ENCODE data around the gene OAF.
A peak's percentile ranks its signal among the peaks of the same experiment; 100 is the strongest.

Gene OAF

GRCh38 chr11:120184371-120184945 lies 26.4 kb upstream of the OAF start:
- DNase-seq, result peak; percentile 45

DNA sequence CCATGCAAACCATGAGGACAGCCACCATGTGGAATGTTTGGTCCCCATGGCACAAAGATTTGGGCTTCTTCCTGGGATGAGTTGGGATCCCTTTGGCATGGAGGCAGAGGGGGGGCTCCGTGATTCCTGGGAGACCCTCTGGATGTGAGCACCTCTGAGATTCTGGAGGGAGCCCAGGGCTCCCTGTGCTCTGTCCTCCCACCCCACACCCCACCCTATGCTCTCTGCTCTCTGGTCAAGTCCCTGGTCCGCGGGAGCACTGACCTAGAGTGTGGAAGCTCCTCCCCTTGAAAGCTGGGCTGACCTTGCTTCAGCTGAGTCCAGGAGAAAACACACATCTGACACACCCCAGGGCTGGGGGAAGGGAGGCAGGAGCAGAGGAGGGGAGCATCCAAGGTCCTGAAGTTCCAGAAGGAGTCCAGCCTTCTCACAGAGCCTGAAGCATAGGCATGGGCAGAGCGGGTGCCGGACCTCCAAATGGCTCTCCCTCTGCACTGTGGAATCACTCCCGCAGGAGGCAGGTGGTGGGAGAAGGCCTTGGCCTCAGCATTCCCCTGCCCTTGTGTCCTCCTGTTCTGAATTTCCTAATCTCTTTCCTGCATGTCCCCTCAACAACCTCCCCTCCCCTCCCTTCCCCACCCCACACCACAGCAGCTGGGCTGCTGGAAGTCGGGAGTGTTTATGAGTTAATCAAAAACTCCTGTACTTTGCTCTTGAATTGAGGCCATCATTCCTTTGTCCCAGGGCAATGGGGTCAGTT lies 25.7 kb upstream of the OAF start:
- DNase-seq, result peak; percentile 71

DNA sequence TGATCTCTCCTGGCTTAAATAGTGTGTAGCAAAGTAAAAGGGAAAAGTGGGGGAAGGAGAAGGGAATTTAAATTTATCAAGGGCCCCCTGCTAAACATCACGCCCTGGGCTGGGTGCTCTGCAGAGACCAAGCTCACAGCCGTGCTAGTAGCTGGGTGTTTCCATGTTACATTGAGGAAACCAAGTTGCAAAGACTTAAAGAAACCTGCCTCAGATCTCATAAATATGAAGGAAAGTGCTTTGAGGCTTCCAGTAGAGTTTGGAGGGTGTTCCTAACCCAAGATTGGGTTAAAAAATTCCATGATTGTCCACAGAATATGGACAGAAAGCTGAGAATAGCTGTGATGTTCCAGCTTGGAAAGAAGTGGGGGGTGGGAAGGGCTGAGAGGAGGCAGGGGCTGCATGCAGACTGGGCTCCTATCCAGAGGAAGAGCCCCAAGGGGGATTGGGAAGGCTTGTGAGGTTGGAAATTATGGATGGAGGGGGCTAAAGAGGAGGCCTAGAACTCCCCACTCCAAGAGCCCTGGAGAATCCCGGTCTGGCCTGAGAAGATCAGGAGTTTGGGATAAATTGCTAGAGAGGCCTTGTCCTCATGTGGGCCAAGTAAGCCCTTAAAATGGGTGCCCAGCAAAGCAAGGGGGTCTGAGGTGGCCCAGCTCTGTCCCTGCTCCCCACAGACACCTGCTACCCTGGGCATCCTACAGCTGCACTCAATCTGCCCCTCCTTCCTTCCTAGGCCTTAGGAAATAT lies 25.0 kb upstream of the OAF start:
- peak; percentile 23 for DNase-seq

GRCh38 chr11:120186456-120186773 lies 24.4 kb upstream of the OAF start:
- no peak for DNase-seq

DNA sequence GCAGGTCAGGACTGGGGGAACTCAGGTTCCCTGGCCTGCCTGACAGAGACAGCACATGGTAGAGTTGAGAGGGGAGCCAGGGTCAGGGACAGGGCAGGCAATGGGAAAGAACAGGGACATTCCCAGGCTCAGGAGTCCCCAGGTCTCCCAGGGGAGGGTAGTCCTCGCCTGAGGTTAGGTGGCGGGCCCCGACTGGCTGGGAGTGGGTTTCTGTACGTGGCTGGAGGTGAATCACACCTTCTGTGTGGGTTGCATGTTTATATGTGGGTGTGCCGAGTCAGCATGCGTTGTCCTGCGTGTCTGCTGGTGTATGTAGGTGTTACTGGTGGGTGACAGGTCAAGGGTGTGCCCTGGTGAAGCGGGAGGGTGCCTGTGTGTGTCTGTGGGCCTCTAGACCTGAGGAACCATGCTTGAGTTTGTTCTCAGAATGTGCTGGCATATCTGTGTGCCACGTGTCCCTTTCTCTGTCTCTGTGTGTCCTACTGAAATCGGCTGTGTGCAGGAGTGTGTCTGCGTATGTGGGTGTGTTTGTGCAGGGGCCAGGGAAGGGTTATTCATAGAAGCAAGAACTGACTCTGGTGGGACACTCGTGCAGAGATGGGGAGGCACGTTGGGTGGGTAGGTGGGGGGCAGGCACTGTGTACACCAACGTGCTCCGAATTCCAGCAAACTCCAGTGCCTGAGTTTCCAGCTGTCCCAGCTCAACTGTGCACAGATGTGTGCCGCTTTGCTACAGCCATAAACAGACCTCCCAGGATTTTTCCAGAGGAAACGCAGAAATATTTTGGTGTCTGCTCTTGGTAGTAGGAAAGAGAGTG lies 23.8 kb upstream of the OAF start:
- DNase-seq, result peak; percentile 53

DNA sequence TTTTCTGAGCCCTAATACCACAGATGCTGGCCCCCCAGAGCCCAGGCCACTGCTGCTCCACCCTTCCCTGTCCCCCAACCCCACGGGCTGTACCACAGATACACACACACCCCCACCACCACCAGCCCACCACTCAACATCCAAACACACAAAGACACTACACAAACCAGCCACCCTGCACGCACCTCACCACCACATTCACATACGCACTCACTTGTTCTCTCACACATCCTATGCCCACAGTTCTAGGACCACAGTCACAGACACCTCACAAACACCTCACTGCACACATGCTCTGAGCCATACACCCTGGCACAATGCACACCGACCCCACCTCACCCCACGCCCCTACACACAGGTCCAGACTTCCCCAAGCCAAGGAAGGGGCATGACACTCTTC lies 22.5 kb upstream of the OAF start:
- DNase-seq, result no peak

GRCh38 chr11:120188811-120189455 lies 21.9 kb upstream of the OAF start:
- no peak for DNase-seq

DNA sequence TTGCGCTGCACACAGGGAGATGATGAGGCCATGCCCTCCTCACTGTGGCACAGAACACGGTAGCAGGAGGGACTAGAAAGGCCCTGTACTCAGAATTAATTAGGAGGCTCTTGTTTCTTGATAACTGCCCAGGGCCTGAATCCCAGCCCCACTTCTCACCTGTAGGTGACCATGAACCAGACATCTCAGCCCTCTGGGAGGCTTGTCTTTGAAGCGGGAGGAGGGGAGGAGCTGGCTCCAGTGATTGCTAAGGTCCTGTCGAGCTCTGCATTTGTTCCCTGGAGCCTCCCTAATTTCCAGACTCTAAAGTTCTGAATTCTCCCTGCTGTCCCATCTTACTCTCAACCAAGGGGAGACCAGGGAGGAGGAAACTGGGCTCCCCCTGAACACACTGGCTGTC lies 19.8 kb upstream of the OAF start:
- no peak for DNase-seq

DNA sequence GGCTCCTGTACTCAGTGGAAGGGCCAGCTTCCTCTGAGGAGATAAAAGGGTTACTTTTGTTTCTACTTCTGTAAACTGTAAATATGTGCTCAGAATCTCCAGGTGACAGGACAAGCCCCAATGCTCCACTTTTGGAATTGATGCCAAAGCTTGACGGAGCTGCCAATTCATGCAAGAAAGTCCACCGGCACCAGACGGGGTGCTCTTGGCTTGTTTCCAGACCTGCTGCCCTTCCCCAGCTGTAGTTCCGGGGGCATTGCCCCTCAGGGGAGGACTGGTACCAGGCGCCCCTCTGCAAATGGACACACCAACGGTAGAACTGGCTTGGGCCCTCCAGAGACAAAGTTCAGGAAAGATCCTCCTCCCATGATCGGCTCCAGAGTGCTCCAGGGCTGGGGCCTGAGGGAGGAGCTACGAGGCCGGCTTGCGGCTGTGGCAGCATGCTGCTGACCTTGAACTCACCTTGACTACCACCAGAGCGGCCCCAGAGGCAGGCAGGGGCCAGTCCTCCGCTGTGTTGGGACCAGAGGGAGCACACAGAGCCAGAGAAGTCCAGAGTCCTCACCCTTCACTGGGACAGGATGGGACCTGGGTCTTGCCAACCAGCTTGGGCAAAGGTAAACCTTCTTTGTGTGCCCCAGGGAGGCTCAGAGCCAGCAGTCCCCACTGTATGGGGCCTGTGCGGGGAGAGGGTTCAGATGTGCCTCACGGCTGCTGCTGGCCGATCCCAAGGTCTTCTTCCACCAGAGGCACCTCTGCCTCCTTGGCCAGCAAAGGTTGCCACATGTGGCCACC lies 17.8 kb upstream of the OAF start:
- no peak for DNase-seq

- DNase-seq, result no peak
Observed at GRCh38 chr11:120194166-120194565, 16.7 kb upstream of the OAF start.

DNA sequence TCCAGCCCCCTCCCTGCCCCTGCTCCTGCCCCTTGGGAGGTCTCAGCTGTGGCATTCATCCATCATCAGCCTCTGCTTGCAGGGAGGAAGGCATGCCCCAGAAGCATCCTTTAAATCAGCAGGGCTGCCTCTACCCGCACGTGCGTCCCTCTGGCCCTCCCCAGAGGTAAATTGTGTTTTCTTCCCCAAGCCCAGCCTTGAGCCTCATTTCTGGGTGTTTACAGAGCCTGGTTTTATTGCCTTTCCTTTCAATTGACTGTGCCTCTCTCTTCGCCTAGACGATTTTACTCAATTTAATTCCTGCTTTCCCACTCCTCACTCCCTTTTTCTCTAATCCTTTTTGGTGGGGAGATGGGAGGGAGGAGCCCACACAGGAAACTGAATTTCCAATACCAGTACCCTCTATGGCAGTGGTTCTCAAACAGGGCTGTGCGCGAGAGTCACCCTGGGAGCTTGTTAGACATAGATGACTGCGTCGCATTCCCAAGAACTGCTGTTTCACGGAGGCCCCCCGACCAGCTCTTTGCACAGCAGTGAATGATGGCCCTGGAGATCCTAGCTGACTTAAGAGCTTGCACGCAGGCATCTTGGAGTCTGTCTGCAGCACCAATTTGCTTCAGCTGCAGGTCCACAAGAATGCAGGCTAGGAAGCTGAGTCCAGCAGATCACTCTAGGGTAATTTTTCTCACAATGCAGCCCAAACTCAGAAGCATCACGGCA lies 15.1 kb upstream of the OAF start:
- DNase-seq, result peak; percentile 78

GRCh38 chr11:120196826-120197225 lies 14.0 kb upstream of the OAF start:
- DNase-seq, result no peak

DNA sequence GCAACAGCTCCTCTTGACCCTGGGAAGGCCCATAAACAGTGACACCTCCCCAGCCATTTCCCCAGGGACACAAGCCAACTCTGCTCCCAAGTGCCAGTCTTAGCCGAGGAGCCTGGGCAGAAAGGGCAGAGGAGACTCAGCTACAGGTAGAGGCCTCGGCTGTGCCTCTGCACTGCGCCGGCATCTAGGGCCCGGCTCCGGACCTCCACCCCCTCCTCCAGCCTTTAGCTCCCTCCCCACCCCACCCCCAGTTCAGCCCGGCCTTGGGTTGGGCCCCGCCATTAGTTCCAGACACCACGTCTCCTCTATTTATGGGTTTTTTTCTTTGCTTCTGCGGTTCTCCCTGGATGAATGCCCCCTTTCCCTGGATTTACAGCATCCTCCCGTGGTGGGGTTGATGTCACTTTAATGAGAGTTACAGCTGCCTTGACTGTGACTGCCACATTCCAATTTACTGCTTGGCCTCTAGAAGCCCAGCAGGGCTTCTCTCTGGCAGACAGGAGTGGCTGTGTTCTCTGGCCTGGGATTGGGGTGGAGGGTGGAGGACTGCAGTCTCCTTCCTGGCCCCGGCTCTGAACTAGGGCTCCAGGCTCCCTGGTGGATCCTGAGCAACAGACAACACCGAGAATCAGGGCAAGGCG lies 13.5 kb upstream of the OAF start:
- peak; percentile 92 for DNase-seq

DNA sequence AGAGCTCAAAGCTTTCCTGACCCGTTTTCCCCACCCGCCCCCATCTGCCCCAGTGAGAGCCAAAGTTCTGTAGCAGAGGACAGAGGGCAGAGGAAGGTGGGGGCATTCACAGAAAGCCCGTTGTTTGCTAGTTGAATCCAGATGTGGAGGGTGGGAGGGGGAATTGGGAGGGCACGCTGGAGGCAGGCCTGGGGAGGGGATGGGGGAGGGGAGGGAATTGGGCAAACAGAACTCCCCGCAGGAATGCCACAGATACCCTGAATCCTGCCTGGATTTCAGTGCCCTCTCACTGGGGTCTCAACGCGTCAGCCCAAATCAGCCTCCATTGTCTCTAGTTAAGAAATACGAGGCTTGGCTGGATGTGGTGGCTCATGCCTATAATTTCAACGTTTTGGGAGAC lies 12.9 kb upstream of the OAF start:
- DNase-seq, result no peak

GRCh38 chr11:120198403-120198786 lies 12.4 kb upstream of the OAF start:
- DNase-seq, result no peak

DNA sequence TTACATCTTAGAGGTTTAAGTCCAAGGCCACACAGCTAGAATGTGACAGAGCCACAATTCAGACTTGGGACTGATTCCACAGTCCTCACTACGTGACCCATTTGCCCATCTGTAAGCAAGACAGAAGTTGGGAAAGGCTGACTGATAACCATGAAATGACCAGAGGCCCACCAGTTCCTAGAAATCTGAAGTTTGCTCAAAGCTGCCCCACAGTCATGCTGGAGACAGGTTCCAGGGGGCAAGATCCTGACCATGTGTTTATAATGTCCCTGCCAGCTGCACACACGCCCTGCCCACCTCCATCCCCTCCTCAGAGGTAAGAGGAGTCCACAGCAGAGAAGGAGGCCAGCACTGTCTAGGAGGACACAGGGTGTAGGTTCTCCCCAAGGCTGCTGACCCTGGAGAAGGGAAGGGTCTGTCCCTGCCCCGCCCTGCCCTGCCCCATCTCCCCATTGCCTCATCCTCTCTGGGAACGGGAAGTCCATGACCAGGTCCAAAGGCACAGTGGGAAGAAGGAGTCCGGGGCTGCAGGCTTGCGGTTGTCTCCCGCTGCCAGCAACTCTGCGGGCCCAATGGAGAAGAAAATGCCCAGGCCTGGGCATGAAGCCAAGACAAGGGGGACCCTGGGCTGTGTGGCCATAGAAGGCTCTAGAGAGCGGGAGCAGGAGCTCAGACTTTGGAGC lies 11.9 kb upstream of the OAF start:
- DNase-seq, result no peak

- DNase-seq, result no peak
Observed at GRCh38 chr11:120199613-120200012, 11.2 kb upstream of the OAF start.

DNA sequence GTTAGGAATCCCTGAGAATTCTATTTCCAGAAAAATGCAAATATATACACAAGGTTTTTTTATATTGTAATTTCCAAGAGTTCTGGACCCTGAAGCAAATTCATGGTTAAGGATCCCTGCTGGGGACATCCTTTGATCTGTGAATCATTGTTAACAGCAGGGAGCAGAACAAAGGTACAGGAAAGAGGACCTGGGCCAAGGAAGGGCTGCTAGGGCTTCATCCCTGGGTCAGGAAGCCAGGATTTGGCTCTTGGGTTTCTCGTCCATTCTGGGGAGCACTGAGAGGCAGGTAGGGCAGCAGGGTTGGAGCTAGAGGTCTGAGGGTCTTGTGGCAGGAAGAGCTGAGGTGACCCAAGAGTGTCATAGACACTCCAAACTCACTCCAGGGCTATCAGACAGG lies 10.2 kb upstream of the OAF start:
- DNase-seq, result no peak

DNA sequence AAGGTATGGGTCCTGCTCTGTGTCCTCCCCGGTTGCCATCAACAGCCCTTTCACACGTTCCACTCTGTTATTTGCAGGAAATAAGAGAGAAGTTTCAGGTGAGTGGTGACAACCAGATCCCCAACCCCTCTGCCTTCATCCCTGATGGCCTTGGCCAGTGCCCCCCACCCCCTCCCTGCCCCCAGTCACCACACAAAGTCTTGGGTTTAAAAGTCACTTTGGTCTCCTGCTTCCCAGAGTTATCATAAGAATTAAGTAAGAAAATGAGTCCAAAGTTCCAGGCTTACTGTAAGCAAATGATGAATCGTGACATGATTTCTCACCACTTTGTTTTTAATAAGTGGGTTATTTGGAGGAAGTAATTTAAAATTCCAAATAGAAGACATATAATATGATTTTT lies 9.2 kb upstream of the OAF start:
- no peak for DNase-seq

DNA sequence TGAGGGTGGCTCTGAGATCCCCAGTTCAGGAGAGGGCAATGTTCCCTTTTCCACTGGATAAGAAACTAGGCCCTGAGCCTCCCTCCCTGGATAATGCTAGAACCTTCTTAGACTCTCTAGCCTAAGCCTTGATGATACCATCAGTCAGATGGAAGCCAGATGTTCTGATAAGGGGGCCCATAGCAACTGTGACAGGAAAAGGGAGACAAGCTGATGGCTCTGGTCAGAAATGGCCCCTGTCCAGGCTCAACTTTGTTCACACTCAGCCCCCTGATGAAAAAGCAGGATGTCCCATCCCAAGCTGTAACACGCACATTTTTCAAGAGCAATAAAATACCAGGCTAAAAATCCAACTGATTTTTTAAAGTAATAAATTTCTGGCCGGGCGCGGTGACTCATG lies 7.2 kb upstream of the OAF start:
- DNase-seq, result no peak
